ENCODE data around the gene ZNF385D. TPM values are rescaled to one million over a fixed set of nuclear protein-coding genes. Genes with fewer than 3 reads are reported as not detected.

Gene ZNF385D
- total RNA-seq, 1 experiment from 2014 or later, result 9.6 TPM

DNA sequence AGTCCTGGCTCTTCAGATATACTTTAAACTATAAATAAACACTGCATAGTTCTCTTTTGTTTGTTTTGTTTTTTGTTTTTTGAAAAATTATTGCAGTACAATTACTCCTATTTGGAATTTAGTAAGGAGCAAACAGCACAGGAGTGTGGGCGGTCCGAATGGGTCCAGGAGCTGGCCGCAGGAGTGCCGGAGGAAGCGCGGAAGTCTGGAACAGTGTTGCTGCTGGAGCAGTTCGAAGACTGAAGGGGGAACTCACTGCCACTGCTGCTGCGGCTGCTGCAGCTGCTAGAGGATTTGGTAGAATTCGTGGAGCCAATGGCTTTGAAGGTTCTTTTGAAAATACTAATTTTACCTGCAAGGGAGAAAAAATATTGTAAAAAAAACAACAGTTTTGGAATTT, 329.9 kb downstream of the ZNF385D start (continued):
- TF ChIP-seq TP53 (CRISPR knock-in tag; IDR thresholded peaks at IDR 0.05), result no peak

DNA sequence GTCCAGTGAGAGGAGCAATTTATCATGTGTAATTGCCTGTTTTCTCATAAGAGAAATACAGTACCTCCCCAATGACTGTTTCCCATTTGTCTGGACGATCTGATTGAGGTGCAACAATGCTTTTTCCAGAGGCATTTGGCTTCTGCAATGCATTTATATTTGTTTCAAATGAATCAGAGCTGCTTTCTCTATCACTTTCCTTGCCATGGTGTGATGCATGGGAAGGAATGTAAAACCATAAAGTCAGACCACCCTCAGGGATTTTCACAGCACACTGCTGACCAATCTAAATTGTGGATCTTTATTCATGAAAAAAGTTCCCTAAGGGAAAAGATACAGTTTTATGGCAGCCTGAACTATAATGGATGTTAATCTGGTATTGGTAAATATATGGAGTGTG, 333.0 kb downstream of the ZNF385D start:
- H3K27me3 Mint-ChIP-seq (ENCODE audit: low read depth), result no peaks in the 10 kb centered on the region
- no peak overlapping the region for H3K4me3 Mint-ChIP-seq
- CTCF ChIA-PET, result no interaction called here
- POLR2A ChIA-PET, result no interaction called here
- no peaks in the 10 kb centered on the region for H3K9me3 Mint-ChIP-seq
- TF ChIP-seq ZBTB21 (CRISPR knock-in tag; IDR thresholded peaks at IDR 0.05; ENCODE audit: borderline replicate concordance), result no peak
- no peak for TF ChIP-seq NFYB (CRISPR knock-in tag; conservative IDR thresholded peaks at IDR 0.05; ENCODE audit: low read depth)
- no peak for TF ChIP-seq FOXJ3 (CRISPR knock-in tag; IDR thresholded peaks at IDR 0.05; ENCODE audit: borderline replicate concordance)
- TF ChIP-seq, protein P1, sequence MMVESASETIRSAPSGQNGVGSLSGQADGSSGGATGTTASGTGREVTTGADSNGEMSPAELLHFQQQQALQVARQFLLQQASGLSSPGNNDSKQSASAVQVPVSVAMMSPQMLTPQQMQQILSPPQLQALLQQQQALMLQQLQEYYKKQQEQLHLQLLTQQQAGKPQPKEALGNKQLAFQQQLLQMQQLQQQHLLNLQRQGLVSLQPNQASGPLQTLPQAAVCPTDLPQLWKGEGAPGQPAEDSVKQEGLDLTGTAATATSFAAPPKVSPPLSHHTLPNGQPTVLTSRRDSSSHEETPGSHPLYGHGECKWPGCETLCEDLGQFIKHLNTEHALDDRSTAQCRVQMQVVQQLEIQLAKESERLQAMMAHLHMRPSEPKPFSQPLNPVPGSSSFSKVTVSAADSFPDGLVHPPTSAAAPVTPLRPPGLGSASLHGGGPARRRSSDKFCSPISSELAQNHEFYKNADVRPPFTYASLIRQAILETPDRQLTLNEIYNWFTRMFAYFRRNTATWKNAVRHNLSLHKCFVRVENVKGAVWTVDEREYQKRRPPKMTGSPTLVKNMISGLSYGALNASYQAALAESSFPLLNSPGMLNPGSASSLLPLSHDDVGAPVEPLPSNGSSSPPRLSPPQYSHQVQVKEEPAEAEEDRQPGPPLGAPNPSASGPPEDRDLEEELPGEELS (CRISPR knock-in tag; IDR thresholded peaks at IDR 0.05), result no peak
- TF ChIP-seq CBFB (CRISPR knock-in tag; IDR thresholded peaks at IDR 0.05; ENCODE audit: low read depth), result no peak
- TF ChIP-seq, protein P2, sequence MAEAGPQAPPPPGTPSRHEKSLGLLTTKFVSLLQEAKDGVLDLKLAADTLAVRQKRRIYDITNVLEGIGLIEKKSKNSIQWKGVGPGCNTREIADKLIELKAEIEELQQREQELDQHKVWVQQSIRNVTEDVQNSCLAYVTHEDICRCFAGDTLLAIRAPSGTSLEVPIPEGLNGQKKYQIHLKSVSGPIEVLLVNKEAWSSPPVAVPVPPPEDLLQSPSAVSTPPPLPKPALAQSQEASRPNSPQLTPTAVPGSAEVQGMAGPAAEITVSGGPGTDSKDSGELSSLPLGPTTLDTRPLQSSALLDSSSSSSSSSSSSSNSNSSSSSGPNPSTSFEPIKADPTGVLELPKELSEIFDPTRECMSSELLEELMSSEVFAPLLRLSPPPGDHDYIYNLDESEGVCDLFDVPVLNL (CRISPR knock-in tag; IDR thresholded peaks at IDR 0.05; ENCODE audit: borderline replicate concordance, low read depth), result no peak
- no peak for TF ChIP-seq MXD4 (CRISPR knock-in tag; IDR thresholded peaks at IDR 0.05; ENCODE audit: borderline replicate concordance)
- TF ChIP-seq, protein P3, sequence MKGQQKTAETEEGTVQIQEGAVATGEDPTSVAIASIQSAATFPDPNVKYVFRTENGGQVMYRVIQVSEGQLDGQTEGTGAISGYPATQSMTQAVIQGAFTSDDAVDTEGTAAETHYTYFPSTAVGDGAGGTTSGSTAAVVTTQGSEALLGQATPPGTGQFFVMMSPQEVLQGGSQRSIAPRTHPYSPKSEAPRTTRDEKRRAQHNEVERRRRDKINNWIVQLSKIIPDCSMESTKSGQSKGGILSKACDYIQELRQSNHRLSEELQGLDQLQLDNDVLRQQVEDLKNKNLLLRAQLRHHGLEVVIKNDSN (CRISPR knock-in tag; IDR thresholded peaks at IDR 0.05), result no peak
- TF ChIP-seq, protein P4, sequence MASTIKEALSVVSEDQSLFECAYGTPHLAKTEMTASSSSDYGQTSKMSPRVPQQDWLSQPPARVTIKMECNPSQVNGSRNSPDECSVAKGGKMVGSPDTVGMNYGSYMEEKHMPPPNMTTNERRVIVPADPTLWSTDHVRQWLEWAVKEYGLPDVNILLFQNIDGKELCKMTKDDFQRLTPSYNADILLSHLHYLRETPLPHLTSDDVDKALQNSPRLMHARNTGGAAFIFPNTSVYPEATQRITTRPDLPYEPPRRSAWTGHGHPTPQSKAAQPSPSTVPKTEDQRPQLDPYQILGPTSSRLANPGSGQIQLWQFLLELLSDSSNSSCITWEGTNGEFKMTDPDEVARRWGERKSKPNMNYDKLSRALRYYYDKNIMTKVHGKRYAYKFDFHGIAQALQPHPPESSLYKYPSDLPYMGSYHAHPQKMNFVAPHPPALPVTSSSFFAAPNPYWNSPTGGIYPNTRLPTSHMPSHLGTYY (CRISPR knock-in tag; IDR thresholded peaks at IDR 0.05), result no peak
- TF ChIP-seq ZNF423 (CRISPR knock-in tag; IDR thresholded peaks at IDR 0.05), result no peak
- no peak for TF ChIP-seq NFATC4 (CRISPR knock-in tag; IDR thresholded peaks at IDR 0.05)
- TF ChIP-seq, protein P5, sequence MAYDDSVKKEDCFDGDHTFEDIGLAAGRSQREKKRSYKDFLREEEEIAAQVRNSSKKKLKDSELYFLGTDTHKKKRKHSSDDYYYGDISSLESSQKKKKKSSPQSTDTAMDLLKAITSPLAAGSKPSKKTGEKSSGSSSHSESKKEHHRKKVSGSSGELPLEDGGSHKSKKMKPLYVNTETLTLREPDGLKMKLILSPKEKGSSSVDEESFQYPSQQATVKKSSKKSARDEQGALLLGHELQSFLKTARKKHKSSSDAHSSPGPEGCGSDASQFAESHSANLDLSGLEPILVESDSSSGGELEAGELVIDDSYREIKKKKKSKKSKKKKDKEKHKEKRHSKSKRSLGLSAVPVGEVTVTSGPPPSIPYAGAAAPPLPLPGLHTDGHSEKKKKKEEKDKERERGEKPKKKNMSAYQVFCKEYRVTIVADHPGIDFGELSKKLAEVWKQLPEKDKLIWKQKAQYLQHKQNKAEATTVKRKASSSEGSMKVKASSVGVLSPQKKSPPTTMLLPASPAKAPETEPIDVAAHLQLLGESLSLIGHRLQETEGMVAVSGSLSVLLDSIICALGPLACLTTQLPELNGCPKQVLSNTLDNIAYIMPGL (CRISPR knock-in tag; IDR thresholded peaks at IDR 0.05), result no peak
- TF ChIP-seq ELF4 (CRISPR knock-in tag; IDR thresholded peaks at IDR 0.05; ENCODE audit: low read depth), result no peak
- TF ChIP-seq, protein P6, sequence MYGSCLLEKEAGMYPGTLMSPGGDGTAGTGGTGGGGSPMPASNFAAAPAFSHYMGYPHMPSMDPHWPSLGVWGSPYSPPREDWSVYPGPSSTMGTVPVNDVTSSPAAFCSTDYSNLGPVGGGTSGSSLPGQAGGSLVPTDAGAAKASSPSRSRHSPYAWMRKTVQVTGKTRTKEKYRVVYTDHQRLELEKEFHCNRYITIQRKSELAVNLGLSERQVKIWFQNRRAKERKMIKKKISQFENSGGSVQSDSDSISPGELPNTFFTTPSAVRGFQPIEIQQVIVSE (CRISPR knock-in tag; IDR thresholded peaks at IDR 0.05; ENCODE audit: borderline replicate concordance), result no peak
- TF ChIP-seq EMX1 (CRISPR knock-in tag; IDR thresholded peaks at IDR 0.05), result no peak
- TF ChIP-seq ESRRA (CRISPR knock-in tag; IDR thresholded peaks at IDR 0.05; ENCODE audit: borderline replicate concordance), result no peak
- no peak for DNase-seq (ENCODE audit: low spot score)
- H3K4me1 Mint-ChIP-seq, result peaks cover 11% of the 10 kb centered on the region
- H3K36me3 Mint-ChIP-seq, result no peaks in the 10 kb centered on the region
- no peak for ATAC-seq
- no peak overlapping the region for H3K27ac Mint-ChIP-seq

DNA sequence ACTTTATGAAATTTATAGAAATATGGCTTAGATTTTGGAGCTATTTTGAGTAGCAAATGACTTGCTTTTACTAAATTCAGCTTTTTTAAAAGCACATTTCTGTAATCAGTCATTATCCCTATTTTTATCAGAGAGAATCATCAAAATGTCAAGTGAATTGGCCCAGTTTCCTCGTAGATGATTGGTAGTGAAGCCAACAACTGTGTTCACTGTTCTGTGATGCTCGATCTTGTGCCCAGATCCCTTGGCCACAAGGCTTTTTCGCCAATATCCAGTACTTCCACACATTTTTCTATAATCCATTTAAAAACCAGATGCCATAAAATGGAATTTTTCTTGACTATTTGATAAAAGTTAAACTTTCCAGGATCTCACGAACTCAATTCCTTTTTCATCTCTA, 336.5 kb downstream of the ZNF385D start:
- Mint-ChIP-seq H3K4me3 (no peak overlapping the region), H3K9me3 (no peaks in the 10 kb centered on the region), H3K27me3 (ENCODE audit: low read depth) (no peaks in the 10 kb centered on the region), H3K36me3 (no peaks in the 10 kb centered on the region), H3K4me1 (no peaks in the 10 kb centered on the region), H3K27ac (no peak overlapping the region)
- no peak for ATAC-seq
- ChIA-PET CTCF (no interaction called here), POLR2A (no interaction called here)
- no peak for DNase-seq (ENCODE audit: low spot score)
- no peak for TF ChIP-seq ZNF671 (CRISPR knock-in tag; IDR thresholded peaks at IDR 0.05)
- TF ChIP-seq FOXK1 (CRISPR knock-in tag; IDR thresholded peaks at IDR 0.05), result no peak
- no peak for TF ChIP-seq ESRRA (CRISPR knock-in tag; IDR thresholded peaks at IDR 0.05; ENCODE audit: borderline replicate concordance)
- TF ChIP-seq NR2C2 (CRISPR knock-in tag; IDR thresholded peaks at IDR 0.05), result no peak
- TF ChIP-seq, protein P7, sequence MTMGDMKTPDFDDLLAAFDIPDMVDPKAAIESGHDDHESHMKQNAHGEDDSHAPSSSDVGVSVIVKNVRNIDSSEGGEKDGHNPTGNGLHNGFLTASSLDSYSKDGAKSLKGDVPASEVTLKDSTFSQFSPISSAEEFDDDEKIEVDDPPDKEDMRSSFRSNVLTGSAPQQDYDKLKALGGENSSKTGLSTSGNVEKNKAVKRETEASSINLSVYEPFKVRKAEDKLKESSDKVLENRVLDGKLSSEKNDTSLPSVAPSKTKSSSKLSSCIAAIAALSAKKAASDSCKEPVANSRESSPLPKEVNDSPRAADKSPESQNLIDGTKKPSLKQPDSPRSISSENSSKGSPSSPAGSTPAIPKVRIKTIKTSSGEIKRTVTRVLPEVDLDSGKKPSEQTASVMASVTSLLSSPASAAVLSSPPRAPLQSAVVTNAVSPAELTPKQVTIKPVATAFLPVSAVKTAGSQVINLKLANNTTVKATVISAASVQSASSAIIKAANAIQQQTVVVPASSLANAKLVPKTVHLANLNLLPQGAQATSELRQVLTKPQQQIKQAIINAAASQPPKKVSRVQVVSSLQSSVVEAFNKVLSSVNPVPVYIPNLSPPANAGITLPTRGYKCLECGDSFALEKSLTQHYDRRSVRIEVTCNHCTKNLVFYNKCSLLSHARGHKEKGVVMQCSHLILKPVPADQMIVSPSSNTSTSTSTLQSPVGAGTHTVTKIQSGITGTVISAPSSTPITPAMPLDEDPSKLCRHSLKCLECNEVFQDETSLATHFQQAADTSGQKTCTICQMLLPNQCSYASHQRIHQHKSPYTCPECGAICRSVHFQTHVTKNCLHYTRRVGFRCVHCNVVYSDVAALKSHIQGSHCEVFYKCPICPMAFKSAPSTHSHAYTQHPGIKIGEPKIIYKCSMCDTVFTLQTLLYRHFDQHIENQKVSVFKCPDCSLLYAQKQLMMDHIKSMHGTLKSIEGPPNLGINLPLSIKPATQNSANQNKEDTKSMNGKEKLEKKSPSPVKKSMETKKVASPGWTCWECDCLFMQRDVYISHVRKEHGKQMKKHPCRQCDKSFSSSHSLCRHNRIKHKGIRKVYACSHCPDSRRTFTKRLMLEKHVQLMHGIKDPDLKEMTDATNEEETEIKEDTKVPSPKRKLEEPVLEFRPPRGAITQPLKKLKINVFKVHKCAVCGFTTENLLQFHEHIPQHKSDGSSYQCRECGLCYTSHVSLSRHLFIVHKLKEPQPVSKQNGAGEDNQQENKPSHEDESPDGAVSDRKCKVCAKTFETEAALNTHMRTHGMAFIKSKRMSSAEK (CRISPR knock-in tag; IDR thresholded peaks at IDR 0.05; ENCODE audit: borderline replicate concordance), result no peak
